ENCODE results near the gene DGKB. TPM values are rescaled to one million over a fixed set of nuclear protein-coding genes. Genes with fewer than 3 reads are reported as not detected.

Gene DGKB
- total and polyA plus RNA-seq, 2 donors (not counting 1 experiment from before 2014, with no cell fraction given) = 0.31 TPM; not detected in 1

- Histone ChIP-seq H3K4me3 (replicated peaks in 1 of 4; ENCODE audit: control extremely low read depth in 1 of 4, insufficient read depth in 1 of 4, low read depth in 3 of 4, low read length in 4 of 4) (no peak overlapping the region), H3K4me1 (ENCODE audit: control insufficient read depth, extremely low read depth, insufficient read depth, low read length) (no peaks in the 10 kb centered on the region), H3K79me2 (ENCODE audit: control insufficient read depth, insufficient read depth, low read length) (no peaks in the 10 kb centered on the region), H2AFZ (ENCODE audit: low read length) (no peak overlapping the region), H3K4me2 (ENCODE audit: extremely low read depth, insufficient read depth, low read length) (no peak overlapping the region), H3K27ac (ENCODE audit: insufficient read depth, low read length) (no peak overlapping the region), H3K36me3 (ENCODE audit: control insufficient read depth, insufficient read depth, low read length) (no peaks in the 10 kb centered on the region), H4K20me1 (ENCODE audit: control insufficient read depth, extremely low read depth, insufficient read depth, low read length) (no peaks in the 10 kb centered on the region), H3K9ac (ENCODE audit: insufficient read depth, low read length) (no peak overlapping the region), H3K27me3 (ENCODE audit: control insufficient read depth, insufficient read depth, low read length) (no peaks in the 10 kb centered on the region), H3K9me3 (ENCODE audit: control insufficient read depth, insufficient read depth, low read depth, low read length) (no peaks in the 10 kb centered on the region)
- TF ChIP-seq EZH2 (IDR thresholded peaks at IDR 0.05; ENCODE audit: low read length, missing control alignments) = no peak
- no peak for TF ChIP-seq CTCF (conservative IDR thresholded peaks at IDR 0.05 in 1 of 2, IDR thresholded peaks at IDR 0.05 in 1 of 2; ENCODE audit: low read depth in 1 of 2, low read length in 2 of 2)
- DNase-seq (ENCODE audit: low read depth in 2 of 2) = no peak
Measured at GRCh38 chr7:14628516-14628915, 274.0 kb downstream of the DGKB start.

GRCh38 chr7:14626076-14626475, 276.5 kb downstream of the DGKB start:
- no peaks in the 10 kb centered on the region for H3K79me2 ChIP-seq (ENCODE audit: control insufficient read depth, insufficient read depth, low read length)
- H3K36me3 ChIP-seq (ENCODE audit: control insufficient read depth, insufficient read depth, low read length) = no peaks in the 10 kb centered on the region
- H4K20me1 ChIP-seq (ENCODE audit: control insufficient read depth, extremely low read depth, insufficient read depth, low read length) = no peaks in the 10 kb centered on the region
- no peak overlapping the region for H2AFZ ChIP-seq (ENCODE audit: low read length)
- TF ChIP-seq CTCF (conservative IDR thresholded peaks at IDR 0.05 in 1 of 2, IDR thresholded peaks at IDR 0.05 in 1 of 2; ENCODE audit: low read depth in 1 of 2, low read length in 2 of 2) = no peak
- no peak for TF ChIP-seq EZH2 (IDR thresholded peaks at IDR 0.05; ENCODE audit: low read length, missing control alignments)
- no peak for DNase-seq (ENCODE audit: low read depth in 2 of 2)
- H3K4me2 ChIP-seq (ENCODE audit: extremely low read depth, insufficient read depth, low read length) = no peak overlapping the region
- H3K9ac ChIP-seq (ENCODE audit: insufficient read depth, low read length) = no peak overlapping the region
- H3K4me3 ChIP-seq (replicated peaks in 1 of 4; ENCODE audit: control extremely low read depth in 1 of 4, insufficient read depth in 1 of 4, low read depth in 3 of 4, low read length in 4 of 4) = no peak overlapping the region
- H3K27me3 ChIP-seq (ENCODE audit: control insufficient read depth, insufficient read depth, low read length) = no peaks in the 10 kb centered on the region
- H3K27ac ChIP-seq (ENCODE audit: insufficient read depth, low read length) = no peak overlapping the region
- H3K9me3 ChIP-seq (ENCODE audit: control insufficient read depth, insufficient read depth, low read depth, low read length) = no peaks in the 10 kb centered on the region
- no peaks in the 10 kb centered on the region for H3K4me1 ChIP-seq (ENCODE audit: control insufficient read depth, extremely low read depth, insufficient read depth, low read length)

- no peaks in the 10 kb centered on the region for H3K79me2 ChIP-seq (ENCODE audit: control insufficient read depth, insufficient read depth, low read length)
- no peaks in the 10 kb centered on the region for H3K4me1 ChIP-seq (ENCODE audit: control insufficient read depth, extremely low read depth, insufficient read depth, low read length)
- H3K4me2 ChIP-seq (ENCODE audit: extremely low read depth, insufficient read depth, low read length) = no peak overlapping the region
- no peak overlapping the region for H2AFZ ChIP-seq (ENCODE audit: low read length)
- no peaks in the 10 kb centered on the region for H3K9me3 ChIP-seq (ENCODE audit: control insufficient read depth, insufficient read depth, low read depth, low read length)
- H3K9ac ChIP-seq (ENCODE audit: insufficient read depth, low read length) = no peak overlapping the region
- no peaks in the 10 kb centered on the region for H4K20me1 ChIP-seq (ENCODE audit: control insufficient read depth, extremely low read depth, insufficient read depth, low read length)
- no peak overlapping the region for H3K4me3 ChIP-seq (replicated peaks in 1 of 4; ENCODE audit: control extremely low read depth in 1 of 4, insufficient read depth in 1 of 4, low read depth in 3 of 4, low read length in 4 of 4)
- H3K36me3 ChIP-seq (ENCODE audit: control insufficient read depth, insufficient read depth, low read length) = no peaks in the 10 kb centered on the region
- H3K27me3 ChIP-seq (ENCODE audit: control insufficient read depth, insufficient read depth, low read length) = no peaks in the 10 kb centered on the region
- TF ChIP-seq CTCF (conservative IDR thresholded peaks at IDR 0.05 in 1 of 2, IDR thresholded peaks at IDR 0.05 in 1 of 2; ENCODE audit: low read depth in 1 of 2, low read length in 2 of 2) = no peak
- no peak for TF ChIP-seq EZH2 (IDR thresholded peaks at IDR 0.05; ENCODE audit: low read length, missing control alignments)
- no peak overlapping the region for H3K27ac ChIP-seq (ENCODE audit: insufficient read depth, low read length)
- DNase-seq (ENCODE audit: low read depth in 2 of 2) = no peak
Measured at GRCh38 chr7:14622559-14622958, 280.0 kb downstream of the DGKB start.
